Vagina (tissue), 2 donors: ENCODE results near the gene NCAPD2. TPM values are rescaled to one million over a fixed set of nuclear protein-coding genes. Genes with fewer than 3 reads are reported as not detected.

Experiments used
- DNase-seq, 2 donors: peaks; one replicate each; pipeline ENCODE4 v3.0.0-alpha.2; 2017; ENCODE audit errors: extremely low spot score in 2 of 2
- H3K27ac ChIP-seq: fragments of 200-600 bp; sonication (generic); one replicate; pipeline ENCODE4 v1.5.1; 2019
- H3K27me3 ChIP-seq: fragments of 200-600 bp; sonication (generic); one replicate; pipeline ENCODE4 v1.5.1; 2019
- H3K36me3 ChIP-seq, 2 donors: fragments of 200-600 bp; sonication (generic); one replicate each; pipeline ENCODE4 v1.5.1; 2017 to 2019
- H3K4me1 ChIP-seq: fragments of 200-600 bp; sonication (generic); one replicate; pipeline ENCODE4 v1.5.1; 2019
- H3K4me3 ChIP-seq, 2 donors: fragments of 200-600 bp; sonication (generic); 1 replicate in 1 of 2; 2 replicates in 1 of 2; pipeline ENCODE4 v1.5.1; 2016 to 2019
- H3K9me3 ChIP-seq: fragments of 200-600 bp; sonication (generic); one replicate; pipeline ENCODE4 v1.5.1; 2019
- POLR2A ChIP-seq, 2 donors: fragments of 450-650 bp; IDR thresholded peaks; one replicate each; pipeline ENCODE4 v1.6.1; 2017; ENCODE audit warnings: antibody characterized with exemption in 2 of 2, mild to moderate bottlenecking in 2 of 2, moderate library complexity in 2 of 2
- POLR2AphosphoS5 ChIP-seq, 2 donors: sonication (generic); formaldehyde crosslinking; IDR thresholded peaks; one replicate each; pipeline ENCODE4 v1.9.0; 2017; ENCODE audit warnings: antibody characterized with exemption in 2 of 2, mild to moderate bottlenecking in 2 of 2, low read depth in 1 of 2; ENCODE audit not compliant: insufficient read depth in 1 of 2
- intact Hi-C: fragments of 100-400 bp; cut with DNase I; formaldehyde crosslinking; loops from one replicate; pipeline ENCODE4 v1.15.1; 2023
- total RNA-seq: library from RNA; depleted of rRNA; stranded (reverse); fragments of >200 nt; gene quantifications from one replicate; pipeline ENCODE4 v1.2.3, GENCODE V29; 2016
- TF ChIP-seq, protein P1 (sequence below), 3 experiments: fragments of 450-650 bp in 2 of 3; fragments of 200-600 bp in 1 of 3; sonication (generic) in 1 of 3; IDR thresholded peaks; one replicate each; pipeline ENCODE4 v1.5.1; 2017 to 2019; ENCODE audit warnings: antibody characterized with exemption in 3 of 3, mild to moderate bottlenecking in 2 of 3, moderate library complexity in 2 of 3

NCAPD2 gene
- total RNA-seq, 1 donor from 2014 or later, result 25.5 TPM

GRCh38 chr12:6529291-6529737 is 35.4 kb downstream of the NCAPD2 start:
- no peak for DNase-seq
- no peak overlapping the region for H3K4me3 ChIP-seq
- no peaks in the 10 kb centered on the region for H3K9me3 ChIP-seq
- H3K27me3 ChIP-seq, result no peaks in the 10 kb centered on the region
- no peak for TF ChIP-seq POLR2A (IDR thresholded peaks at IDR 0.05)
- TF ChIP-seq, protein P1, sequence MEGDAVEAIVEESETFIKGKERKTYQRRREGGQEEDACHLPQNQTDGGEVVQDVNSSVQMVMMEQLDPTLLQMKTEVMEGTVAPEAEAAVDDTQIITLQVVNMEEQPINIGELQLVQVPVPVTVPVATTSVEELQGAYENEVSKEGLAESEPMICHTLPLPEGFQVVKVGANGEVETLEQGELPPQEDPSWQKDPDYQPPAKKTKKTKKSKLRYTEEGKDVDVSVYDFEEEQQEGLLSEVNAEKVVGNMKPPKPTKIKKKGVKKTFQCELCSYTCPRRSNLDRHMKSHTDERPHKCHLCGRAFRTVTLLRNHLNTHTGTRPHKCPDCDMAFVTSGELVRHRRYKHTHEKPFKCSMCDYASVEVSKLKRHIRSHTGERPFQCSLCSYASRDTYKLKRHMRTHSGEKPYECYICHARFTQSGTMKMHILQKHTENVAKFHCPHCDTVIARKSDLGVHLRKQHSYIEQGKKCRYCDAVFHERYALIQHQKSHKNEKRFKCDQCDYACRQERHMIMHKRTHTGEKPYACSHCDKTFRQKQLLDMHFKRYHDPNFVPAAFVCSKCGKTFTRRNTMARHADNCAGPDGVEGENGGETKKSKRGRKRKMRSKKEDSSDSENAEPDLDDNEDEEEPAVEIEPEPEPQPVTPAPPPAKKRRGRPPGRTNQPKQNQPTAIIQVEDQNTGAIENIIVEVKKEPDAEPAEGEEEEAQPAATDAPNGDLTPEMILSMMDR (IDR thresholded peaks at IDR 0.05), result no peak
- no peak for TF ChIP-seq POLR2AphosphoS5 (IDR thresholded peaks at IDR 0.05; ENCODE audit: insufficient read depth in 1 of 2, low read depth in 1 of 2)
- intact Hi-C loops, result no loop called here
- no peak overlapping the region for H3K27ac ChIP-seq
- peaks cover 23% of the 10 kb centered on the region for H3K4me1 ChIP-seq
- peaks cover 2 to 71% of the 10 kb centered on the region in 2 donors for H3K36me3 ChIP-seq

DNA sequence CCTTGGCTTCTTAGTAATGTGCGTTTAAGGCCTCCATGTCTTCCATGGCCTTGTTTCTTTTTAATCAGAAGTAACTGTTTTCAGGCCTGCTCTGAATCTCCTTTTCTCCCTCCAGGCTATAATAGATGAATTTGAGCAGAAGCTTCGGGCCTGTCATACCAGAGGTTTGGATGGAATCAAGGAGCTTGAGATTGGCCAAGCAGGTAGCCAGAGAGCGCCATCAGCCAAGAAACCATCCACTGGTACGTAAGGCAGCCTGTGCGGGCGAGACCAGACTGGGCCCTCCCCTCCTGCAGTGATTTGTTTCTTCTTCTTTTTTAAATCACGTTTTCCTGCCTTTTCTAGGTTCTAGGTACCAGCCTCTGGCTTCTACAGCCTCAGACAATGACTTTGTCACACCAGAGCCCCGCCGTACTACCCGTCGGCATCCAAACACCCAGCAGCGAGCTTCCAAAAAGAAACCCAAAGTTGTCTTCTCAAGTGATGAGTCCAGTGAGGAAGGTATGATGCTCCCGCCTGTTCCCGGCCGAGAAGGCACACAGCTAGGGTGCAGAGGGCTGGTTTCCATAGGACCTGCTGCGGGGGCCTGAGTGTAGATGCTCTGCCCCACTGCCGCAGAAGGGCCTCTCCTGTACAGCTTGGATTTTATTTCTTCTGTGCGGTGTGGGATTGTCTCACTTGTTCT is 36.8 kb downstream of the NCAPD2 start:
- intact Hi-C loops, result loop anchor here (5.0 kb wide), 2 partner anchors 38 to 193 kb away; partner anchors contain the start of genes MRPL51 and NCAPD2
- Histone ChIP-seq H3K36me3 (peaks cover 2 to 57% of the 10 kb centered on the region in 2 donors), H3K9me3 (no peaks in the 10 kb centered on the region), H3K27me3 (no peaks in the 10 kb centered on the region), H3K4me3 (no peak overlapping the region), H3K27ac (no peak overlapping the region), H3K4me1 (peaks cover 28% of the 10 kb centered on the region)
- no peak for DNase-seq
- TF ChIP-seq, protein P1 (IDR thresholded peaks at IDR 0.05), result no peak
- no peak for TF ChIP-seq POLR2A (IDR thresholded peaks at IDR 0.05)
- no peak for TF ChIP-seq POLR2AphosphoS5 (IDR thresholded peaks at IDR 0.05; ENCODE audit: insufficient read depth in 1 of 2, low read depth in 1 of 2)

GRCh38 chr12:6532051-6532926 is 38.4 kb downstream of the NCAPD2 start:
- Histone ChIP-seq H3K9me3 (no peaks in the 10 kb centered on the region), H3K27me3 (no peaks in the 10 kb centered on the region), H3K36me3 (peaks cover 2 to 56% of the 10 kb centered on the region in 2 donors), H3K4me3 (peak overlapping the region; percentile 65 to 96), H3K27ac (peak overlapping the region; percentile 87), H3K4me1 (peaks cover 44% of the 10 kb centered on the region)
- DNase-seq, result peak in 1 of 2 donors; percentile 89
- TF ChIP-seq POLR2A (IDR thresholded peaks at IDR 0.05) (no peak), POLR2AphosphoS5 (IDR thresholded peaks at IDR 0.05; ENCODE audit: insufficient read depth in 1 of 2, low read depth in 1 of 2) (peak in 1 of 2 donors; percentile 66)
- TF ChIP-seq, protein P1 (IDR thresholded peaks at IDR 0.05), result no peak
- intact Hi-C loops, result loop anchor here (5.0 kb wide), 2 partner anchors 40 to 195 kb away; partner anchors contain the start of genes MRPL51 and NCAPD2

DNA sequence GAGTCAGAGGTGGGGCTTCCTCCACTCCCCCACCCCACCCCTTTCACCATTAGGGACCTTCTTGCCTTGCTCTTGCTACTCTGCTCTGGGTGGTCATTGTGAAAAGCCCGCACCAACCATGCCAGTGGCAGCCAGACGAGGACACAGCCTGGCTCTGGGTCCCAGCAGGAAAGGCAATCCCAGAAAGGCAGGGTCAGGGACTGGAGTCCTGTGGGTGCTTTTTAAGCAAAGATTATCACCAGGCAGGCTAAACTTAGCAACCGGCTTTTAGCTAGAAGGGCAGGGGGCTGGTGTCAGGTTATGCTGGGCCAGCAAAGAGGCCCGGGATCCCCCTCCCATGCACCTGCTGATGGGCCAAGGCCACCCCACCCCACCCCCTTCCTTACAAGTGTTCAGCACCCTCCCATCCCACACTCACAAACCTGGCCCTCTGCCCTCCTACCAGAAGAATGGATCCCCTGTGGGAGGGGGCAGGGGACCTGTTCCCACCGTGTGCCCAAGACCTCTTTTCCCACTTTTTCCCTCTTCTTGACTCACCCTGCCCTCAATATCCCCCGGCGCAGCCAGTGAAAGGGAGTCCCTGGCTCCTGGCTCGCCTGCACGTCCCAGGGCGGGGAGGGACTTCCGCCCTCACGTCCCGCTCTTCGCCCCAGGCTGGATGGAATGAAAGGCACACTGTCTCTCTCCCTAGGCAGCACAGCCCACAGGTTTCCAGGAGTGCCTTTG is 39.2 kb downstream of the NCAPD2 start:
- no peak for DNase-seq
- Histone ChIP-seq H3K9me3 (no peaks in the 10 kb centered on the region), H3K4me3 (peak overlapping the region; percentile 65 to 96), H3K27me3 (no peaks in the 10 kb centered on the region), H3K36me3 (peaks cover 2 to 56% of the 10 kb centered on the region in 2 donors), H3K4me1 (peaks cover 49% of the 10 kb centered on the region), H3K27ac (peak overlapping the region; percentile 87)
- TF ChIP-seq POLR2AphosphoS5 (IDR thresholded peaks at IDR 0.05; ENCODE audit: insufficient read depth in 1 of 2, low read depth in 1 of 2) (peak in 1 of 2 donors; percentile 8), POLR2A (IDR thresholded peaks at IDR 0.05) (no peak)
- intact Hi-C loops, result loop anchor here (5.0 kb wide), 2 partner anchors 41 to 196 kb away; partner anchors contain the start of genes MRPL51 and NCAPD2

- H3K4me1 ChIP-seq, result peaks cover 49% of the 10 kb centered on the region
- intact Hi-C loops, result loop anchor here (5.0 kb wide), 2 partner anchors 41 to 196 kb away; partner anchors contain the start of genes MRPL51 and NCAPD2
- peak overlapping the region; percentile 65 to 96 for H3K4me3 ChIP-seq
- H3K9me3 ChIP-seq, result no peaks in the 10 kb centered on the region
- peak in 1 of 2 donors; percentile 92 for DNase-seq
- peak overlapping the region; percentile 87 for H3K27ac ChIP-seq
- no peaks in the 10 kb centered on the region for H3K27me3 ChIP-seq
- TF ChIP-seq POLR2AphosphoS5 (IDR thresholded peaks at IDR 0.05; ENCODE audit: insufficient read depth in 1 of 2, low read depth in 1 of 2), result no peak
- TF ChIP-seq, protein P1 (IDR thresholded peaks at IDR 0.05), result no peak
- TF ChIP-seq POLR2A (IDR thresholded peaks at IDR 0.05), result no peak
- H3K36me3 ChIP-seq, result peaks cover 2 to 56% of the 10 kb centered on the region in 2 donors
Measured at GRCh38 chr12:6533653-6533922, 39.7 kb downstream of the NCAPD2 start.
